Activated naive CD8-positive, alpha-beta T cell treated with anti-CD3 and anti-CD28 coated beads, Interleukin-2, amount 50 U/mL, for 16 hours (primary cell): ENCODE data around the gene TSPEAR.

ENCODE experiments used
- DNase-seq: peaks from one replicate; pipeline ENCODE4 v3.0.0-alpha.2; 2020; ENCODE audit warnings: low read depth, low spot score

Gene TSPEAR

GRCh38 chr21:44530903-44531605 is 180.3 kb downstream of the TSPEAR start:
- no peak for DNase-seq

GRCh38 chr21:44530221-44530902 is 181.0 kb downstream of the TSPEAR start:
- no peak for DNase-seq

GRCh38 chr21:44529503-44530125 is 181.8 kb downstream of the TSPEAR start:
- DNase-seq = no peak

- DNase-seq = no peak
Observed at GRCh38 chr21:44529011-44529421, 182.4 kb downstream of the TSPEAR start.

- DNase-seq = no peak
Observed at GRCh38 chr21:44528634-44528995, 182.8 kb downstream of the TSPEAR start.

GRCh38 chr21:44527983-44528633 is 183.3 kb downstream of the TSPEAR start:
- no peak for DNase-seq

GRCh38 chr21:44527156-44527982 is 184.0 kb downstream of the TSPEAR start:
- no peak for DNase-seq

GRCh38 chr21:44526096-44526997 is 185.0 kb downstream of the TSPEAR start:
- DNase-seq = no peak

- DNase-seq = no peak
Observed at GRCh38 chr21:44525391-44526095, 185.8 kb downstream of the TSPEAR start.

GRCh38 chr21:44524414-44525371 is 186.7 kb downstream of the TSPEAR start:
- no peak for DNase-seq

GRCh38 chr21:44523567-44524413 is 187.6 kb downstream of the TSPEAR start:
- DNase-seq = no peak

GRCh38 chr21:44522753-44523204 is 188.6 kb downstream of the TSPEAR start:
- DNase-seq = no peak

GRCh38 chr21:44521928-44522752 is 189.2 kb downstream of the TSPEAR start:
- DNase-seq = no peak

GRCh38 chr21:44521301-44521927 is 190.0 kb downstream of the TSPEAR start:
- DNase-seq = no peak

GRCh38 chr21:44520326-44521300 is 190.8 kb downstream of the TSPEAR start:
- DNase-seq = no peak
